Stimulated activated memory B cell treated with anti-CD40 and anti-IgM and Interleukin-4, amounts not matched to agents 10 μg/mL and 1 μg/mL and 100 μg/mL, for 72 hours (primary cell): ENCODE measurements around the gene LAMA1.
A peak's percentile ranks its signal among the peaks of the same experiment; 100 is the strongest.
"Not testable (repeated sequence)": the region's sequence is repeated elsewhere in the genome, so short reads cannot be mapped to it uniquely, and the experiment has no call there.

Experiments
- ATAC-seq: fragments of 150-1000 bp; cut with Tn5 transposase; 2 replicates; pipeline ENCODE4 v1.10.0; 2021
- H3K27ac Mint-ChIP-seq: one replicate; pipeline ENCODE4 v1.8.0; 2022; ENCODE audit warnings: mild to moderate bottlenecking, mixed read lengths
- H3K27me3 Mint-ChIP-seq: one replicate; pipeline ENCODE4 v1.8.0; 2022; ENCODE audit warnings: mixed read lengths
- H3K36me3 Mint-ChIP-seq: one replicate; pipeline ENCODE4 v1.8.0; 2022; ENCODE audit warnings: mixed read lengths
- H3K4me1 Mint-ChIP-seq: one replicate; pipeline ENCODE4 v1.8.0; 2022; ENCODE audit warnings: mixed read lengths
- H3K4me3 Mint-ChIP-seq: one replicate; pipeline ENCODE4 v1.8.0; 2022; ENCODE audit warnings: mild to moderate bottlenecking, moderate library complexity, mixed read lengths
- H3K9me3 Mint-ChIP-seq: one replicate; pipeline ENCODE4 v1.8.0; 2022; ENCODE audit warnings: mixed read lengths

Gene LAMA1

GRCh38 chr18:6939972-6940371, 177.6 kb downstream of the LAMA1 start:
- Mint-ChIP-seq H3K4me3 (no peak overlapping the region), H3K4me1 (no peaks in the 10 kb centered on the region), H3K27ac (no peak overlapping the region), H3K9me3 (no peaks in the 10 kb centered on the region), H3K36me3 (no peaks in the 10 kb centered on the region), H3K27me3 (no peaks in the 10 kb centered on the region)
- ATAC-seq = no peak

- not testable (repeated sequence) for H3K4me1 Mint-ChIP-seq, ATAC-seq, H3K27me3 Mint-ChIP-seq, H3K36me3 Mint-ChIP-seq, H3K9me3 Mint-ChIP-seq, H3K4me3 Mint-ChIP-seq, H3K27ac Mint-ChIP-seq
Measured at GRCh38 chr18:6938403-6938802, 179.2 kb downstream of the LAMA1 start.

- ATAC-seq = no peak
Measured at GRCh38 chr18:6938003-6938402, 179.6 kb downstream of the LAMA1 start.

GRCh38 chr18:6934859-6935258, 182.7 kb downstream of the LAMA1 start:
- H3K36me3 Mint-ChIP-seq = no peaks in the 10 kb centered on the region
- H3K27me3 Mint-ChIP-seq = no peaks in the 10 kb centered on the region
- no peaks in the 10 kb centered on the region for H3K4me1 Mint-ChIP-seq
- H3K9me3 Mint-ChIP-seq = no peaks in the 10 kb centered on the region
- H3K4me3 Mint-ChIP-seq = no peak overlapping the region
- ATAC-seq = no peak
- H3K27ac Mint-ChIP-seq = no peak overlapping the region

More at GRCh38 chr18:6938003-6938402, 179.6 kb downstream of the LAMA1 start:
- H3K36me3 Mint-ChIP-seq = no peaks in the 10 kb centered on the region
- no peaks in the 10 kb centered on the region for H3K27me3 Mint-ChIP-seq
- no peaks in the 10 kb centered on the region for H3K9me3 Mint-ChIP-seq
- no peaks in the 10 kb centered on the region for H3K4me1 Mint-ChIP-seq
- no peak overlapping the region for H3K27ac Mint-ChIP-seq
- no peak overlapping the region for H3K4me3 Mint-ChIP-seq

- ATAC-seq = peak; percentile 50
- Mint-ChIP-seq H3K4me3 (no peak overlapping the region), H3K27ac (no peak overlapping the region), H3K9me3 (no peaks in the 10 kb centered on the region), H3K4me1 (no peaks in the 10 kb centered on the region), H3K36me3 (no peaks in the 10 kb centered on the region), H3K27me3 (no peaks in the 10 kb centered on the region)
Measured at GRCh38 chr18:6929370-6930102, 188.1 kb downstream of the LAMA1 start.

GRCh38 chr18:6928359-6928758, 189.2 kb downstream of the LAMA1 start:
- no peaks in the 10 kb centered on the region for H3K27me3 Mint-ChIP-seq
- no peaks in the 10 kb centered on the region for H3K4me1 Mint-ChIP-seq
- no peak overlapping the region for H3K4me3 Mint-ChIP-seq
- peaks cover 2% of the 10 kb centered on the region for H3K9me3 Mint-ChIP-seq
- H3K36me3 Mint-ChIP-seq = no peaks in the 10 kb centered on the region
- H3K27ac Mint-ChIP-seq = no peak overlapping the region
- no peak for ATAC-seq

- Mint-ChIP-seq H3K4me3 (no peak overlapping the region), H3K36me3 (no peaks in the 10 kb centered on the region), H3K4me1 (no peaks in the 10 kb centered on the region), H3K9me3 (peaks cover 4% of the 10 kb centered on the region), H3K27ac (no peak overlapping the region), H3K27me3 (no peaks in the 10 kb centered on the region)
- no peak for ATAC-seq
Measured at GRCh38 chr18:6927153-6927552, 190.4 kb downstream of the LAMA1 start.

GRCh38 chr18:6923220-6923619, 194.4 kb downstream of the LAMA1 start:
- no peak overlapping the region for H3K4me3 Mint-ChIP-seq
- H3K4me1 Mint-ChIP-seq = no peaks in the 10 kb centered on the region
- ATAC-seq = no peak
- H3K27ac Mint-ChIP-seq = no peak overlapping the region
- H3K9me3 Mint-ChIP-seq = peaks cover 8% of the 10 kb centered on the region
- no peaks in the 10 kb centered on the region for H3K36me3 Mint-ChIP-seq
- no peaks in the 10 kb centered on the region for H3K27me3 Mint-ChIP-seq

- no peak for ATAC-seq
- Mint-ChIP-seq H3K4me3 (no peak overlapping the region), H3K9me3 (peaks cover 8% of the 10 kb centered on the region), H3K36me3 (no peaks in the 10 kb centered on the region), H3K4me1 (no peaks in the 10 kb centered on the region), H3K27ac (no peak overlapping the region), H3K27me3 (no peaks in the 10 kb centered on the region)
Measured at GRCh38 chr18:6921571-6921970, 196.0 kb downstream of the LAMA1 start.

GRCh38 chr18:6920099-6920955, 197.3 kb downstream of the LAMA1 start:
- H3K36me3 Mint-ChIP-seq = no peaks in the 10 kb centered on the region
- no peaks in the 10 kb centered on the region for H3K4me1 Mint-ChIP-seq
- no peak overlapping the region for H3K27ac Mint-ChIP-seq
- no peaks in the 10 kb centered on the region for H3K27me3 Mint-ChIP-seq
- peak; percentile 59 for ATAC-seq
- H3K4me3 Mint-ChIP-seq = no peak overlapping the region
- peaks cover 8% of the 10 kb centered on the region for H3K9me3 Mint-ChIP-seq

GRCh38 chr18:6917072-6917471, 200.5 kb downstream of the LAMA1 start:
- peaks cover 4% of the 10 kb centered on the region for H3K9me3 Mint-ChIP-seq
- H3K36me3 Mint-ChIP-seq = no peaks in the 10 kb centered on the region
- H3K27ac Mint-ChIP-seq = no peak overlapping the region
- no peaks in the 10 kb centered on the region for H3K4me1 Mint-ChIP-seq
- H3K4me3 Mint-ChIP-seq = no peak overlapping the region
- no peaks in the 10 kb centered on the region for H3K27me3 Mint-ChIP-seq
- ATAC-seq = no peak

GRCh38 chr18:6901286-6901926, 216.2 kb downstream of the LAMA1 start:
- Mint-ChIP-seq H3K4me1 (no peaks in the 10 kb centered on the region), H3K27me3 (no peaks in the 10 kb centered on the region), H3K4me3 (no peak overlapping the region), H3K36me3 (peaks cover 7% of the 10 kb centered on the region), H3K27ac (no peak overlapping the region), H3K9me3 (peaks cover 13% of the 10 kb centered on the region)
- no peak for ATAC-seq

- no peaks in the 10 kb centered on the region for H3K27me3 Mint-ChIP-seq
- no peak overlapping the region for H3K4me3 Mint-ChIP-seq
- ATAC-seq = no peak
- no peaks in the 10 kb centered on the region for H3K9me3 Mint-ChIP-seq
- no peaks in the 10 kb centered on the region for H3K4me1 Mint-ChIP-seq
- H3K36me3 Mint-ChIP-seq = no peaks in the 10 kb centered on the region
- no peak overlapping the region for H3K27ac Mint-ChIP-seq
Measured at GRCh38 chr18:6891788-6892187, 225.8 kb downstream of the LAMA1 start.
